AG04449 (cell line): Measurements from ENCODE around the gene E2F4.

Source experiments
- CTCF ChIA-PET: fragments of 350-600 bp; formaldehyde crosslinking; extraction: SDS; loops from one replicate; lab custom pipeline; 2021; ENCODE audit warnings: antibody characterized with exemption; lab: Yijun Ruan, JAX
- POLR2A ChIA-PET: fragments of 400-600, 350-600 bp; formaldehyde crosslinking; extraction: SDS; loops from one replicate; lab custom pipeline; 2020; ENCODE audit warnings: antibody characterized with exemption, inconsistent platforms; lab: Yijun Ruan, JAX
- DNase-seq: peaks from one replicate; pipeline ENCODE4 v3.0.0-alpha.2; 2010; ENCODE audit warnings: low read depth, low spot score
- H3K4me3 ChIP-seq: 2 replicates; pipeline ENCODE4 v1.5.1; 2011; ENCODE audit warnings: low read depth, mild to moderate bottlenecking, control low read depth, low read length
- CTCF ChIP-seq: IDR thresholded peaks from one replicate; pipeline ENCODE4 v1.5.1; 2011; ENCODE audit warnings: mild to moderate bottlenecking, moderate library complexity, low read length, control low read depth, inconsistent platforms; ENCODE audit not compliant: insufficient read depth; ENCODE audit errors: missing control alignments

Gene E2F4

GRCh38 chr16:67197704-67198103 is 5.7 kb downstream of the E2F4 start:
- H3K4me3 ChIP-seq = no peak overlapping the region
- no peak for TF ChIP-seq CTCF
- CTCF ChIA-PET = interaction anchor here (0.7 to 9.3 kb wide), 22 partner anchors 8 to 303 kb away, joined by 3 to 83 read pairs (median 4); partner anchors contain the start of genes EXOC3L1, SLC9A5 and TMEM208
- no peak for DNase-seq
- POLR2A ChIA-PET = interaction anchor here (0.7 to 1.8 kb wide), 6 partner anchors 10 to 47 kb away, joined by 3 to 7 read pairs (median 3); partner anchors contain the start of gene NOL3

GRCh38 chr16:67198238-67198734 is 6.3 kb downstream of the E2F4 start:
- POLR2A ChIA-PET = interaction anchor here (0.9 to 1.8 kb wide), 4 partner anchors 9 to 46 kb away, joined by 3 to 7 read pairs (median 4); partner anchors contain the start of gene NOL3
- DNase-seq = no peak
- CTCF ChIA-PET = interaction anchor here (0.7 to 9.3 kb wide), 21 partner anchors 9 to 303 kb away, joined by 3 to 83 read pairs (median 3); partner anchors contain the start of genes EXOC3L1, SLC9A5 and TMEM208
- H3K4me3 ChIP-seq = no peak overlapping the region
- TF ChIP-seq CTCF = peak; percentile 77

- no peak within 1 kb of the TSS for H3K4me3 ChIP-seq
- POLR2A ChIA-PET = interaction anchor here (0.6 to 1.3 kb wide), 2 partner anchors 9 to 45 kb away, joined by 3 read pairs; no protein-coding TSS in a partner anchor
- DNase-seq = no peak
- peak; percentile 51 for TF ChIP-seq CTCF
- CTCF ChIA-PET = interaction anchor here (1.5 to 9.3 kb wide), 5 partner anchors 12 to 43 kb away, joined by 3 to 83 read pairs (median 4); no protein-coding TSS in a partner anchor
These were observed 7.3 kb downstream of the E2F4 start, which contains the start of gene ELMO3 for GRCh38 chr16:67199011-67199807. Gene ELMO3, plus strand, starts transcription at chr16:67199131. Its CDS starts 196 bp downstream, at chr16:67199327.

DNA sequence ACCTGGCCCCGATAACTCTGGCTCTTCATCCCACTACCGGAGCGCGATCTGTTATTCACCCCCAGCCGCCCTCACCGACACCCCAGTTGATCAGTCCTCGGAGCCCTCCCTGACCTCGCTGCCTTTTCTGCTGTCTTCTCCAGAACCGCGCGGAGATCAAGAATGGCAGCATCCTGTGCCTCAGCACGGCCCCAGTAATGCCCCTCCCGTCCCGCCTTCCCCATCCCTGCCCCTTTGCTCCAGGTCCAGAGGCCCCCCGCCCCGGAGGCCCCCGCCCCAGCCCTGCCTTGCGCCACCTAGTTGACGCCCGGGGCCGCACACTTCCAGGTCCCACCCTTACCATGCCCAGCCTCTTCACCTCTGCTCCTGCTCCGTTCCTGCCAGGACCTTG is 7.8 kb downstream of the E2F4 start:
- TF ChIP-seq CTCF = no peak
- ChIA-PET CTCF (interaction anchor here (1.5 to 9.3 kb wide), 2 partner anchors 11 to 12 kb away, joined by 4 to 83 read pairs; no protein-coding TSS in a partner anchor), POLR2A (interaction anchor here (0.6 to 0.7 kb wide), 2 partner anchors 8 to 188 kb away, joined by 3 read pairs; no protein-coding TSS in a partner anchor)
- H3K4me3 ChIP-seq = no peak overlapping the region
- no peak for DNase-seq

DNA sequence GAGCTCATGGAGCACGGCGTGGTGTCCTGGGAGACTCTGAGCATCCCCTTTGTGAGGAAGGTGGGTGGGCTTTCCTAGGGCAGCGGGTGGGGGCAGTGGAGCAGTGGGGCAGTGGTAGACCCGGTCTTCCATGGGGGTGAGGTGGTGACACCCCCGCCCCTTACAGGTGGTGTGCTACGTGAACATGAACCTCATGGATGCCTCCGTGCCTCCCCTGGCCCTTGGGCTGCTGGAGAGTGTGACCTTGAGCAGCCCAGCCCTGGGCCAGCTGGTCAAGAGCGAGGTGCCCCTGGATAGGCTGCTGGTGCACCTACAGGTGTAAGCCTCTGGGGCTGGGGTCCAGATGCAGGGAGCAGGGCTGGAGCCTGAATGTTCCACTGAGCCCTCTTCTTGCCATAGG is 8.5 kb downstream of the E2F4 start:
- POLR2A ChIA-PET = interaction anchor here (0.7 kb wide), 1 partner anchor 189 kb away, joined by 3 read pairs; no protein-coding TSS in a partner anchor

More for the DNA sequence above, 8.5 kb downstream of the E2F4 start:
- CTCF ChIA-PET = interaction anchor here (9.3 kb wide), 1 partner anchor 10 kb away, joined by 83 read pairs; no protein-coding TSS in a partner anchor
- no peak for DNase-seq
- no peak overlapping the region for H3K4me3 ChIP-seq
- no peak for TF ChIP-seq CTCF
